HL-60 (cell line): ENCODE measurements around the gene MAN1C1.

Source experiments
- GABPA ChIP-seq: IDR thresholded peaks from 2 replicates; pipeline ENCODE4 v1.6.1; 2012; ENCODE audit warnings: low read depth
- POLR2AphosphoS5 ChIP-seq: IDR thresholded peaks from 2 replicates; pipeline ENCODE4 v1.6.1; 2012; ENCODE audit warnings: low read depth
- SPI1 ChIP-seq: IDR thresholded peaks from 2 replicates; pipeline ENCODE4 v1.6.1; 2012; ENCODE audit warnings: low read depth, mild to moderate bottlenecking, borderline replicate concordance
- TF ChIP-seq, protein P1 (sequence below): IDR thresholded peaks from one replicate; pipeline ENCODE4 v1.5.1; 2011; ENCODE audit warnings: low read length, control low read depth, inconsistent platforms; ENCODE audit not compliant: insufficient read depth
- TF ChIP-seq, protein P2 (sequence below): IDR thresholded peaks from 2 replicates; pipeline ENCODE4 v1.6.1; 2012; ENCODE audit warnings: low read depth; ENCODE audit not compliant: insufficient replicate concordance

DNA sequence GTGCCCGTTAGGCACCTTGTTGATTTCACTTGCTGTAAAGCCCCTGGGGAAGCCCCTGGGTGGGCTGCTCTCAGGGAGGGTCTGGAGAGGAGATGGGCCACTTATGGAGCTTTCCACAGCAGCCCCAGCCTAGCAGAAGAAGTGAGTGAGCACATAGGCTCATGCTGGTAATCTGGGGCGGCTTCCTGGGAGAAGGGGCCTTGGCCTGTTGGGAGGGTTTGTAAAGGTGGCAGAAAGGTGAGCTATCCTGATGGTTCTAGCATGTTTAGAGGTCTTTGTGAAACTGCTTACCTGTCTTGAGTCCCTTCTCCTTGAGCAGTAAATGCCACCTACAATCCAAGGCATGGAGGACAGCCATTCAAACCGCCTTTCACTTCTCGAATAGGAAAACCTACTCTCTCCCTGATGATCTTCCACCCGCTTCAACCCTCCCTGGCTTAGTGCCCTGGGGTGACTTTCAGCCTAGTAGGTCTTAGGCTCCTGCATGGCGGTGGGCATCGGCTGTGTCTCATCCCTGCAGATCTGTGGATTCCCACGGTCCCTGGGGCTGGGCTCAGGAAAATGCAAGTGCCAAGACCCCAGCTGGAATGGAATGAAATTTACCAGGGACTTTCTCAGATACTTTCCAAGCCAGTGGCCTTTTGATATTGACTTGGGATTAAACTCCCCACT lies 95.8 kb downstream of the MAN1C1 start:
- TF ChIP-seq GABPA (no peak), POLR2AphosphoS5 (no peak), SPI1 (no peak)
- TF ChIP-seq, protein P1, sequence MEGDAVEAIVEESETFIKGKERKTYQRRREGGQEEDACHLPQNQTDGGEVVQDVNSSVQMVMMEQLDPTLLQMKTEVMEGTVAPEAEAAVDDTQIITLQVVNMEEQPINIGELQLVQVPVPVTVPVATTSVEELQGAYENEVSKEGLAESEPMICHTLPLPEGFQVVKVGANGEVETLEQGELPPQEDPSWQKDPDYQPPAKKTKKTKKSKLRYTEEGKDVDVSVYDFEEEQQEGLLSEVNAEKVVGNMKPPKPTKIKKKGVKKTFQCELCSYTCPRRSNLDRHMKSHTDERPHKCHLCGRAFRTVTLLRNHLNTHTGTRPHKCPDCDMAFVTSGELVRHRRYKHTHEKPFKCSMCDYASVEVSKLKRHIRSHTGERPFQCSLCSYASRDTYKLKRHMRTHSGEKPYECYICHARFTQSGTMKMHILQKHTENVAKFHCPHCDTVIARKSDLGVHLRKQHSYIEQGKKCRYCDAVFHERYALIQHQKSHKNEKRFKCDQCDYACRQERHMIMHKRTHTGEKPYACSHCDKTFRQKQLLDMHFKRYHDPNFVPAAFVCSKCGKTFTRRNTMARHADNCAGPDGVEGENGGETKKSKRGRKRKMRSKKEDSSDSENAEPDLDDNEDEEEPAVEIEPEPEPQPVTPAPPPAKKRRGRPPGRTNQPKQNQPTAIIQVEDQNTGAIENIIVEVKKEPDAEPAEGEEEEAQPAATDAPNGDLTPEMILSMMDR: no peak
- TF ChIP-seq, protein P2, sequence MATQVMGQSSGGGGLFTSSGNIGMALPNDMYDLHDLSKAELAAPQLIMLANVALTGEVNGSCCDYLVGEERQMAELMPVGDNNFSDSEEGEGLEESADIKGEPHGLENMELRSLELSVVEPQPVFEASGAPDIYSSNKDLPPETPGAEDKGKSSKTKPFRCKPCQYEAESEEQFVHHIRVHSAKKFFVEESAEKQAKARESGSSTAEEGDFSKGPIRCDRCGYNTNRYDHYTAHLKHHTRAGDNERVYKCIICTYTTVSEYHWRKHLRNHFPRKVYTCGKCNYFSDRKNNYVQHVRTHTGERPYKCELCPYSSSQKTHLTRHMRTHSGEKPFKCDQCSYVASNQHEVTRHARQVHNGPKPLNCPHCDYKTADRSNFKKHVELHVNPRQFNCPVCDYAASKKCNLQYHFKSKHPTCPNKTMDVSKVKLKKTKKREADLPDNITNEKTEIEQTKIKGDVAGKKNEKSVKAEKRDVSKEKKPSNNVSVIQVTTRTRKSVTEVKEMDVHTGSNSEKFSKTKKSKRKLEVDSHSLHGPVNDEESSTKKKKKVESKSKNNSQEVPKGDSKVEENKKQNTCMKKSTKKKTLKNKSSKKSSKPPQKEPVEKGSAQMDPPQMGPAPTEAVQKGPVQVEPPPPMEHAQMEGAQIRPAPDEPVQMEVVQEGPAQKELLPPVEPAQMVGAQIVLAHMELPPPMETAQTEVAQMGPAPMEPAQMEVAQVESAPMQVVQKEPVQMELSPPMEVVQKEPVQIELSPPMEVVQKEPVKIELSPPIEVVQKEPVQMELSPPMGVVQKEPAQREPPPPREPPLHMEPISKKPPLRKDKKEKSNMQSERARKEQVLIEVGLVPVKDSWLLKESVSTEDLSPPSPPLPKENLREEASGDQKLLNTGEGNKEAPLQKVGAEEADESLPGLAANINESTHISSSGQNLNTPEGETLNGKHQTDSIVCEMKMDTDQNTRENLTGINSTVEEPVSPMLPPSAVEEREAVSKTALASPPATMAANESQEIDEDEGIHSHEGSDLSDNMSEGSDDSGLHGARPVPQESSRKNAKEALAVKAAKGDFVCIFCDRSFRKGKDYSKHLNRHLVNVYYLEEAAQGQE: no peak
